GM10847 (cell line): ENCODE results near the gene MRI1.

Experiments used
- POLR2A ChIP-seq: IDR thresholded peaks from 2 replicates; pipeline ENCODE4 v1.6.1; 2011; ENCODE audit not compliant: insufficient read length; ENCODE audit errors: extremely low read depth

MRI1 gene

DNA sequence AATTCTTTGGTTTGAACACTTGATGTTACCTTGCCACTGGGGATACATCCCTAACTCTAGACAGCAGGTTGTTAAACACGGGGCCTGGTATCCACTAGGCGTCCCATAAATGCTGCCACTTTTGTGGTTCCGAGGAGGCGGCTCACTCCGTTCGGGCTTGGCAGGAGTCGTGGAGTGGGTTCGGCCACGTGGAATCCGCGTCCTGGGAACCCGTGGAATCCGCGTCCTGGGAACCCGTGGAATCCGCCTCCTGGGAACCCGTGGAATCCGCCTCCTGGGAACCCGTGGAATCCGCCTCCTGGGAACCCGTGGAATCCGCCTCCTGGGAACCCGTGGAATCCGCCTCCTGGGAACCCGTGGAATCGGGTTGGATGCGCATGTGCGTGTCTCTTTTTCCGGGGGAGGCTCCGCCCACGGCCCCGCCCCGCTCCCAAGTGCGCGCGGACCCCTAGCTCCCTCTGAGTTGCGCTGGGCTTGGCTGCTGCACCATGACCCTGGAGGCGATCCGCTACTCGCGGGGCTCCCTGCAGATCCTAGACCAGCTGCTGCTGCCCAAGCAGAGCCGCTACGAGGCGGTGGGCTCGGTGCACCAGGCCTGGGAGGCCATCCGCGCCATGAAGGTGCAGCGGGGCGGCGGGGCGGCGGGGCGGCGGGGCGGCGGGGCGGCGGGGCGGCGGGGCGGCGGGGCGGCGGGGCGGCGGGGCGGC is at the start of gene MRI1:
Gene MRI1, plus strand, starts transcription at position 422 of the 707 bp plus-strand sequence. Its CDS starts 67 bp downstream, at position 489.
- peak; percentile 62 for TF ChIP-seq POLR2A

DNA sequence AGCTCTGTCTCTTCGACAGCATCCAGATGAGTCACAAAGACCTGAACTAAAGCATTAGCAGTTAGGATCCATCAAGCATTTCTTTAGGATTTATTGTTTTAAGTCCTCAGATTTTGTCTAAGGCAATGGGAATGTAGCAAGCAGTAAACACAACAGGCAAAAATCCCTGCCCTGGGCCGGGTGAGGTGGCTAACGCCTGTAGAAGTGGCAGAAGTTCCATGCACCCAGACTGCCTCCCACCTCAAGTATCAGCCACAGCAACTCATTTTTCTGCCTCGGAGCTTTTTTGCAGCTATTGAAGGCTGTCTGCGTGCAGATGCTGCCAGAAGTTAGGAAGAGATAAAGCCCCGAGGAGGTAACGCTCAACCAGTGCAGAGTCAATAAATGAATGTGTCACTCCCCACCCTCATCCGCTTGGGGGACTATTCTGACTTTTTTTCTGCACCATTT is 47.1 kb upstream of the MRI1 start:
- no peak for TF ChIP-seq POLR2A

DNA sequence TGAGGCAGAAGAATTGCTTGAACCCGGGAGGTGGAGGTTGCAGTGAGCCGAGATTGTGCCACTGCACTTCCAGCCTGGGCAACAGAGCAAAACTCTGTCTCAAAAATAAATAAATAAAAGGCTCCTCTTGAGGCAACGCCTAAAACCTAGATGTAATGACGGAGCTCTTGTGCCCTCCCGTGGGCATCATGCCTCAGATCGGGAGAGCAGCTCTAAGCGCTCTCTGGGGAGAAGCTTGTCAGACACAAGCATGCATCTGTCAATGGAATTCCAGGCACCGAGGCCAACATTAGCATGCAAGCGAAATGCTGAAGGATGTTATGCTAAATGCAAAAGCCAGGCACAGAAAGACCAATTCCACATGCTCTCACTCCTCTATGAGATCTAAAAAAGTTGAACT is 45.6 kb upstream of the MRI1 start:
- no peak for TF ChIP-seq POLR2A

DNA sequence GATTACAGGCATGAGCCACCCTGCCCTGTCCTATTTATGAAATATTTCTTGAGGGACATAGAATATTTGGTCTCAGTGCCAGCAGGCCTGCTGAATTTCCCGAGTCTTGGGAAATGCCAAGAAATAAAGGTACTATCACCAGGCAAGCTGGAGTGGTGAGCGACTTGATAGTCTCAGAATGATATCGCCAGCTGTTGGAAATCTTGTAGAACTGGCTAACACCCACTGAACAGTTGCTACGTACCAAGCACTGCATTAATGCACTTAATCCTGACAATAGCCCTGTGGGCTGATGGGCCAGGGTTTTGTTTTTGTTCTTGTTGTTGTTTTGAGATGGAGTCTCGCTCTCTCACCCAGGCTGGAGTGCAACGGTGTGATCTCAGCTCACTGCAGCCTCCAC is 42.2 kb upstream of the MRI1 start:
- no peak for TF ChIP-seq POLR2A

DNA sequence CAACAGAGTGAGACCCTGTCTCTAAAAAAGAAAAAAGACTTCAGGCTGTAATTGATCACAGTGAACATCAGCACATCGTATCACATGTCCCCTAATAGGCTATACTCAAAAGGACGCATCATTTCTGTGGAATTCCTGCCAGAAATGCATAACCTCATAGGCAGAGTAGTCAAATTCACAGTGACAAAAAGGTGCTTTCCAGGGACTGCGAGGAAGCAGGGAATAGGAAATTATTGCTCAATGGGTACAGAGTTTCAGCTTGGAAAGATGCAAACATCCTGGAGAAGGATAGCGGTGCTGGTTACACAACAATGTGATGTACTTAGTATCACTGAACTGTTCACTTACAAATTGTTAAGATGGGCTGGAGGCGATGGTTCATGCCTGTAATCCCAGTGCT is 41.1 kb upstream of the MRI1 start:
- TF ChIP-seq POLR2A, result no peak

DNA sequence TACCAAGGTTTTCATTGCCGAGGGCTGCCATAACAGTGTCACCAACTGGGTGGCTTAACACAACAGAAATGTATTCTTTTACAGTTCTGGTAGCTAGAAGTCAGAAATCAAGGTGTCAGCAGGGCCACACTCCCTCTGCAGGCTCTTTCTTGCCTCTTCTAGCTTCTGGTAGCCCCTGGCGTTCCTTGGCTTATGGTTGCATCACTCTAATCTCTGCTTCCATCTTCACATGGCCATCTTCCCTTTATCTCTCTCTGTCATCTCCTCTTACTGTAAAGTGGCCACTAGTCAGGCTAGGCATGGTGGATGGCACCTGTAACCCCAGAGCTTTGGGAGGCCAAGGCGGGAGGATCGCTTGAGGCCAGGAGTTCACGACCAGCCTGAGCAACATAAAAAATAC is 38.0 kb upstream of the MRI1 start:
- no peak for TF ChIP-seq POLR2A

DNA sequence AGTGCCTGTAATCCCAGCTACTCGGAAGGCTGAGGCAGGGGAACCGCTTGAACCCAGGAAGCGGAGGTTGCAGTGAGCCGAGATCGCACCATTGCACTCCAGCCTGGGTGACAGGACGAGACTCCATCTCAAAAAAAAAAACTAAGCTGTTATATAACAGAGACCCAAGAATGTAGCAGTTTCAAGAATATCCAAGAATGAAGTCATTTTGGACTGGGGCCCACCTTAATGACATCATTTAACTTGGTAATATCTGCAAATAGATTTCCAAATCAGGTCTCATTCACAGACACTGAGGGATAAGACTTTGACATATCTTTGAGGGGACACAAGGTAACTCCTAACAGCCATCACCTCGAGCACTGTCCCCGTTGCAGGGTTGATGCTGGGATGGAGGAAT is 36.5 kb upstream of the MRI1 start:
- TF ChIP-seq POLR2A, result no peak

DNA sequence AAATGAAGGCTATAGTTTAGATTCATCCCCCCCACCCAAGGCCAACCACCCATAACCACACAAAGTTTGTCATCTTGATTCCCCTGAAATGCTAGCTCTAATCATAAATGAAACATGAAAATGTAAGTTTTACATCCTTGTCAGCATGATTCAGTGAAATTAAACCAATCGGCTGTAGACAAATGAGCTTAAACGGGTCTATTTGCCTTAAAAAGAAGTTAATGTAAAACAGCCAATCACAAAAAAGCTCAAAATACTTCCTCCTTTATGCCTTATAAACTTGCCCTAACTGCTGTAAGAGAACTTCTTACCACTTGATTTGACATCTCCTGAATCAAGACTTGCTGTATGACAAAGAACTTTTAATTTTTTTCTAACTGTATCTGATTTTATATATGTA is 34.5 kb upstream of the MRI1 start:
- TF ChIP-seq POLR2A, result no peak

DNA sequence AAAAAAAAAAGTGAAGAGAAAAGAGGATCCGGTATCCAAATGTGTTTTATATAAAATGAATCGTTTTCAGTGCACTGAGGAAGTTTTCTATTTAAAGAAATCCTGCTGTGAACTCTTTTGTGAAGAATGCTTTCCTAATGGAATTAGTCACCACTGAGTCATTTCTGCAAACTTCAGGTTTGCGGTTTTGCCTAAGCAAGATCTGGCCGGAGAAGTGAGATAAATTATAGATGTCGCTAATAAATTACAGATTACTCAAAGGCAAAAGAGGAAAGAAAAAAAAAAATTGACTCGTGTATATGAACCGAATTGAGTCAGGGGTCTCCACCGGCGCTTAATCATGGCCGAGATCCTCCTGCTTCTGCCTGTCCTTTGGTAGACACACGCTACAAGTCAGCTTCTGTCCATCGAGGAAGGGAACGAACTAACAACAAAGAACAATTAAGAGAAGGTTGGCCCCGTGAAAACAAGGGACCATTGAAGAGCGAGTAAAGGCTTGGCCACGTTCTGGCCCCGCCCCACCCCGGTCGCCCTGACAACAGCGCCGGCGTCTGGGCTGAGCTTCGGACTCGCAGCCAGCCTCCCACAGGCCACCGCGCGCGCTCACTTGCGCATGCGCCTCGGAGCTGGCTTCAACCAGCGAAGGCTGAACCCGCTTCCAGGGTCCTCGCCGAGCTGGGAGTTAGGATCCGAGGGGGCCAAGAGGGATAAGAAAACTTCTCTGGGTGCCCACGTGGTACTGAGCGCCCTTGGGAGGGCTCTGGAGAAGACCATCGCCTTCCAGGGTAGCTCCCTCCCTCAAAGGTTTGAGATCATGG is 33.0 kb upstream of the MRI1 start:
- TF ChIP-seq POLR2A, result peak; percentile 77

DNA sequence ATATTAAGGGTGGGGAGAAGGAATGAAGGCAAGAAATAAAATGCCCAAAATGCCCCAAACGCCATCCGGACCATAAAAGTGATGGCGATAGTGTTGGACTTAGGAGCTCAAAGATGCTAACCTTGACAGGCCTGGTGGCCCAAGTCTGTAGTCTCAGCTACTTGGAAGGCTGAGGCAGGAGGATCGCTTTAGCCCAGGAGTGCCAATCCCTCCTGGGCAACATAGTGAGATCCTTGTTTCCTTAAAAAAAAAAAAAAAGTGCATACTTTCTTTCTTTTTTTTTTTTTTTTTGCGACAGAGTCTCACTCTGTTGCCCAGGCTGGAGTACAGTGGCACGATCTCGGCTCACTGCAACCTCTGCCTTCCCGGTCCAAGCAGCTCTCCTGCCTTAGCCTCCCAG is 32.0 kb upstream of the MRI1 start:
- no peak for TF ChIP-seq POLR2A

DNA sequence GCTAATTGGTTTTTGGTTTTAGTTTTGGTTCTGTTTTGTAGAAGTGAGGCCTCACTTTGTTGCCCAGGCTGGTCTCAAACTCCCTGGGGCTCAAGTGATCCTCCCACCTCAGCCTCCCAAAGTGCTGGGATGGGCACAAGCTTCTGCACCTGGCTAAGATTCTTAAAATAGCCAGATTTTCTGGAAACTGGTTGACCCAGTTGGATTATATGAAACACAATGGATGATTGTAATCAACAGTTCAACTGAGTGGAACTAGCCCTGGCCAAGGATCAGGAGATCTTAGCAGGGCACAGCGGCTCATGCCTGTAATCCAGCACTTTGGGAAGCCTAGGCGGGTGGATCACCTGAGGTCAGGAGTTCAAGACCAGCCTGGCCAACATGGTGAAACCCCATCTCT is 29.6 kb upstream of the MRI1 start:
- TF ChIP-seq POLR2A, result no peak

DNA sequence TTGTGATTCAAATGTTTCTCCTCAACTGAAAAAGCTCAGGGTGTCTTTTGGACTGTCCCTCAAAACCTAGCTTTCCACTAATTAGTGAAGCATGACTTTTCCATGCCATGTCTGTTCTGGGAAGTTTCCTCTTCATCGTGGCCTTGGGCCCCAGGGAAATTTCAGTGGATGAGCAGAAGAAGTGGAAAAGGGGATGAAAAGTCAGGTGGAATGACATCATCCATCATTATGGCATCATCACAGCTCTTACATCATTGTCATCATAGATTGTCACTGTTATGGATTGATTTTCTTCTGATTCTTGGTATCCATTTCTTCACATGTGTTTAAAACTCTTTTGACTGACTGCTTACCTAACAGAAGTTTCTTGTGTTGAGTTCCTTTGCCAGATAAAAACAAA is 26.2 kb upstream of the MRI1 start:
- no peak for TF ChIP-seq POLR2A

DNA sequence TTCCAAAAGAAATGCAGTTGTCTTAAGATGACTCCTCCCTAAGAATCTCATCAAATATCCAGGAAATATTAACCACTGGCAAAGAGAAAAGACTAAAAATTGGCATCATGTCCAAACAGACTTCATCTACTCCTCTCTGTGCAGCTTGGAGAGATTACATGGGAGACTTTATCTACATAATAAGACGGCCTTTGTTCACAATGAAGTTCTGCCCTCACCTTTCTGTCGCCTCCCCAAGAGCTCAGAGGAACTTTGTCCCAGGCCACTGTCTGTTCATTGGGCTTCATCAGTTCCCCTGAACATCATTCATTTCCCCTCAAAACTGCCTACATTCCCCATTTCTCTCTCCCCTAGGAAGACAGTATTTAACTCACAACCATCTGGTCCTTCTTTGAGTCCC is 22.4 kb upstream of the MRI1 start:
- no peak for TF ChIP-seq POLR2A

DNA sequence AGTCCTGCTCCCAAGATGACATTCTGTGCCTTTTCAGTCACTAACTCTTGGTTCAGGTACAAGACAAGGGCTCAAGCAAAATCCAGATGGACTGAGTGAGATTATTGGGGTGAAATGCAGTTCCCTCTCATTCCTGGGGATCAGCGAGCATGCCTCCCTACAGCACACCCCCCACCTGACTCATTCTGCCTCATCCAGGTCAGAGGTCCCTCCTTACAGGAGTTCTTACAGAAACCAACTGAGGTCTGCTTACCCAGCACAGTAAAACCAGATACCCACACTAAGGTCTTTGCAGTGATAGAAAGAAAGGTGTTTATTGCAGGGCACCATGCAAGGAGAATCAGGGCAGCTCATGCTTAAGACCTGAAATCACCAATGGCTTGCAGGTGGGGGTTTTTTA is 21.6 kb upstream of the MRI1 start:
- no peak for TF ChIP-seq POLR2A

DNA sequence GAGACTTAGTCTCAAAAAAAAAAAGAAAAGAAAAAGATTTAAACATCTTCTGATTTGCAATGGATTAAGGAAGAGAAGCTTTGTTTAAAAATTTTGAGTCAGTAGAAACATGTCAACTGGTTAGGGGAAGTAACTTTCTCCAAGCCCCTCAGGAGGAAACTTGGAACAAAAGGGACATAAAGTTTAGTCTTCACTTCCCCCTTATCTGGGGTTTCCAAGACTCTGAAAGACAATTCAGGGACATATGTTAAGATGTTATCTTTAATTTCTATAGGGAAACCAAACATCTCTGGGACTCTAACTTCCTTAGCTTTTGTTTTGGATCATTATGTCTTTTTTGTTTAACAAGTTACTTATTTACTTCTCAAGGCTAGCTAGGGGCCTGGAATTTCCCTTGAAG is 20.1 kb upstream of the MRI1 start:
- TF ChIP-seq POLR2A, result no peak

DNA sequence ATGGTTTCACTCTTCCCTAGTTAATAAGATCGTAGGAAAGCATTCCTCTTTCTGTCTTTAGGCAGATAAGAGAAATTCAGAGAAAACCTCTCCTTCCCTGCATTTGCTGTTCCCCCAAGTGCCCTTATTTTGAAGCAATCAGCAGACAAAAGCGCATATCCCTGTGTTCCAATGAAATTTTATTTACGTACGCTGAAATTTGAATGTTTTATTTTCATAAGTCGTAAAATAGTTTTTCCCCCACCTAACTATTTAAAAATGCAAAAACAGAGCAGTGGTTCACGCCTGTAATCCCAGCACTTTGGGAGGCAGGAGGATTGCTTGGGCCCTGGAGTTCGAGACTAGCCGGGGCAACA is 17.2 kb upstream of the MRI1 start:
- no peak for TF ChIP-seq POLR2A
